ENCODE measurements around the gene BCL6.

Gene BCL6

DNA sequence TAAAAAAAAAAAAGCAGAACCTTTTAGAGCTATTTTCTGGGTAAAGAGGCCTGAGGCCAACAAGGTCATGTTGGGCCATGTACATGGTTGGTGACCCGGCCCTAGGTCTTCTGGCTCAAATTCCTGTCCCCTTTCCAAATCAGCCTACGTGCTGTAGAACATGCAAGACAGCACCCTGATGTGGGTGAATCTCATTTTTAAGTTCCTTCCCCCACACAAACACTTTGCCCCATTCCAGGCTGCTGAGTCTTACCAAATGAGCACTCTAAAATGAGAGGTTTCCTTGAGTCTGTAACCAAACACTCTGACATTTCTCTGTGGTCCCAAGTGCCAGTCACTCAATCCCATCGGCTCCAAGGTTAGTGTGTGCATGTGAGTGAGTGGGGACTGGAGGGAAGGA lies 9.4 kb downstream of the BCL6 start:
- H3K4me3 ChIP-seq (replicated peaks; ENCODE audit: low read depth, low read length), result no peak overlapping the region
- no peak for DNase-seq (ENCODE audit: extremely low read depth, low read depth)
- TF ChIP-seq, protein P1, sequence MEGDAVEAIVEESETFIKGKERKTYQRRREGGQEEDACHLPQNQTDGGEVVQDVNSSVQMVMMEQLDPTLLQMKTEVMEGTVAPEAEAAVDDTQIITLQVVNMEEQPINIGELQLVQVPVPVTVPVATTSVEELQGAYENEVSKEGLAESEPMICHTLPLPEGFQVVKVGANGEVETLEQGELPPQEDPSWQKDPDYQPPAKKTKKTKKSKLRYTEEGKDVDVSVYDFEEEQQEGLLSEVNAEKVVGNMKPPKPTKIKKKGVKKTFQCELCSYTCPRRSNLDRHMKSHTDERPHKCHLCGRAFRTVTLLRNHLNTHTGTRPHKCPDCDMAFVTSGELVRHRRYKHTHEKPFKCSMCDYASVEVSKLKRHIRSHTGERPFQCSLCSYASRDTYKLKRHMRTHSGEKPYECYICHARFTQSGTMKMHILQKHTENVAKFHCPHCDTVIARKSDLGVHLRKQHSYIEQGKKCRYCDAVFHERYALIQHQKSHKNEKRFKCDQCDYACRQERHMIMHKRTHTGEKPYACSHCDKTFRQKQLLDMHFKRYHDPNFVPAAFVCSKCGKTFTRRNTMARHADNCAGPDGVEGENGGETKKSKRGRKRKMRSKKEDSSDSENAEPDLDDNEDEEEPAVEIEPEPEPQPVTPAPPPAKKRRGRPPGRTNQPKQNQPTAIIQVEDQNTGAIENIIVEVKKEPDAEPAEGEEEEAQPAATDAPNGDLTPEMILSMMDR (IDR thresholded peaks at IDR 0.05; ENCODE audit: low read depth, low read length, missing control alignments), result no peak

DNA sequence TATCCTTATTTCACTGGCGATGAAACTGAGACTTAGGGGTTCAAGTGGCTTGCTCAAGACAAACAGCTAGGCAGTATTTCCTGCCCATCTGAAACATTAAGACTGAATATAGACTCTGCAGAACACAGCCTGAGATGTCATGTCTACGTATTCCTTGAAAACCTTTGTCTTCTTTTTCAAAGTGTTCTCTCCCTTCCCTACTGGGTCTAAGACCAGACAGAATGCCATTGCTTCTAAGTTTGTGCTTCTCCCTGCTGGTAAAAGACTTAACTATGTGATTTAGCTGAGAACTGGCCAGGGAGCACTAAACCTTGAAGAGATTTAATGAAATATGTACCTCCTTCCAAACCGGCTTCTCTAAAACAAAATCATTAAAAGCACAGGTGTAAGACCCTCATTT lies 9.9 kb downstream of the BCL6 start:
- no peak overlapping the region for H3K4me3 ChIP-seq (replicated peaks; ENCODE audit: low read depth, low read length)
- TF ChIP-seq, protein P1 (IDR thresholded peaks at IDR 0.05; ENCODE audit: low read depth, low read length, missing control alignments), result no peak
- DNase-seq (ENCODE audit: extremely low read depth, low read depth), result no peak

DNA sequence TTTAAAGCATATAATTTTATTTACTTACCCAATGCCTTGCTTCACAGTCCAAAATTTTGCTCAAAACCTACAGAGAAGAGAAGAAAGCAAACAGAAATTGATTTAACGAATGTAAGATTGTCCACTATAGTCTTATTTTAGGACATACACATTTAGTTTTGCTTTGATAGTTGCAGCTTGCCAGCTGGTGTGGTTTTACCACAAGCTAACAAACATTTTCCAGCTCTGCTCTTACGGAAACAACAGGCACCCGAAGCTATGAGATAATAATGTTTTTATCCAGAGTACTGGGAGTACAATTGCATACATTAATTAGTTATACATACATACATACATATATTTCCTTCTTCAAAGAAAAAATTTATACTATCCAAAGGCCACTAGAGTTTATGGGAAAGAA lies 10.4 kb downstream of the BCL6 start:
- TF ChIP-seq, protein P1 (IDR thresholded peaks at IDR 0.05; ENCODE audit: low read depth, low read length, missing control alignments), result no peak
- DNase-seq (ENCODE audit: extremely low read depth, low read depth), result no peak
- no peak overlapping the region for H3K4me3 ChIP-seq (replicated peaks; ENCODE audit: low read depth, low read length)

DNA sequence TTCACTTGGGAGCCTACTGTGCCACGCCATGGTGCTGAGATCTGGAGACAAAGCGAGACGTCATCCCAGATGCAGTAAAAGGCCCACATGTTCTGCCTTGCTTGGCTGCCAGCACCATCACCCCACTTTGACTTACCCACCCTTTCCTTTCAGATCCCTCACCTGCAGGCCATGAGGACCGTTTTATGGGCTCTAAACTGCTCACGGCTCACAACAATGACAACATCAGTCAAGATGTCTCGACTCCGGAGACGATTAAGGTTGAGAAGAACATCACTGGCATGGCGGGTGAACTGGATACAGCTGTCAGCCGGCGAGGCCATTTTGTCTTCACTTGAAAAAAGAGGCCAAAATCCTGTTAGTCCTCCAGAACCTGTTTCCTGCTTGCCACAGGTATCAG lies 11.9 kb downstream of the BCL6 start:
- no peak for DNase-seq (ENCODE audit: extremely low read depth, low read depth)
- no peak overlapping the region for H3K4me3 ChIP-seq (replicated peaks; ENCODE audit: low read depth, low read length)
- TF ChIP-seq, protein P1 (IDR thresholded peaks at IDR 0.05; ENCODE audit: low read depth, low read length, missing control alignments), result no peak

DNA sequence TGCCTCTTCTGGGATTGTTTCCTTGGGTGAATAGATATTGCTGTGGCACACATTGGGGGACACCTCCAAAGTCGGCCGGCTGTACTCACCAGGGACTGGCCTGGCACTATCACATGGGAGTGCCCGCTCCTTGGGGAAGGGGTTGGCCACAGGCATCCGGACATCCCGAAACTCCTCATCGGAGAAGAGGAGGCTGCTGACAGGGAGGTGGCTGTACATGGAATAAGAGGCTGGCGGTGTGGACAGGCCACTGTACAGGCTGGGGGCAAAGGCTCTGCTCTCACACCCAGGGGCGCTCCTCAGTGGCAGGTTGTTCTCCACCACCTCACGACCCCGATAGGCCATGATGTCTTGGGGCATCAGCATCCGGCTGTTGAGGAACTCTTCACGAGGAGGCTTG lies 15.7 kb downstream of the BCL6 start:
- DNase-seq (ENCODE audit: extremely low read depth, low read depth), result no peak
- H3K4me3 ChIP-seq (replicated peaks; ENCODE audit: low read depth, low read length), result no peak overlapping the region
- TF ChIP-seq, protein P1 (IDR thresholded peaks at IDR 0.05; ENCODE audit: low read depth, low read length, missing control alignments), result no peak

DNA sequence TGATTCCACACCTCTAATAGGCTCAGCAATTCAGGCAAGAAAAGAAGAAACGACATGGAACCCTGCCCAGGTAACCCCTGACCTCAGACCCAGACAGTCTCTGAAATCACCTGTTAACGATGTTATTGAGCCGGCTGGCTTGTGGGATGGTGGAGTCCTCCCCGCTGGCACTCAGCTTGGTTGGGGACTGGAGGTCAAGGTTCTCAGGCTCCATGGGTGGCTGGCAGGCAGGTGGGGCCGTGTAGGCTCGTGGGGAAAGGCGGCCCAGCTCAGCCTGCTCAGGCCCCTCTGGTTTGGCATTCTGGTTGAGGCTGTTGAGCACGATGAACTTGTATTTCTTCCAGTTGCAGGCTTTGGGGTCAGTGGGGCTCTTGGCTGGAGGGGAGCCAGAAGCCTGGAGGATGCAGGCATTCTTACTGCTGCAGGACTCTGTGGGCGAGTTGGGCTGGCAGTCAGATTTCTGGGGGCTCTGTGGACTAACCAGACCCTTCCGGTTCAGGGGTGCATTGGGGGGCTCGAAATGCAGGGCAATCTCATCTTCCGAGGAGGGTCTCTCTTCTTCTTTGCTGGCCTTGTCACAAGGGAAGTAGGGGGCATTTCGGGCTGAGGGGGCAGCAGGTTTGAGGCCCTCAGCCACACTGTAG lies 16.2 kb downstream of the BCL6 start:
- TF ChIP-seq, protein P1 (IDR thresholded peaks at IDR 0.05; ENCODE audit: low read depth, low read length, missing control alignments), result no peak
- DNase-seq (ENCODE audit: extremely low read depth, low read depth), result no peak

DNA sequence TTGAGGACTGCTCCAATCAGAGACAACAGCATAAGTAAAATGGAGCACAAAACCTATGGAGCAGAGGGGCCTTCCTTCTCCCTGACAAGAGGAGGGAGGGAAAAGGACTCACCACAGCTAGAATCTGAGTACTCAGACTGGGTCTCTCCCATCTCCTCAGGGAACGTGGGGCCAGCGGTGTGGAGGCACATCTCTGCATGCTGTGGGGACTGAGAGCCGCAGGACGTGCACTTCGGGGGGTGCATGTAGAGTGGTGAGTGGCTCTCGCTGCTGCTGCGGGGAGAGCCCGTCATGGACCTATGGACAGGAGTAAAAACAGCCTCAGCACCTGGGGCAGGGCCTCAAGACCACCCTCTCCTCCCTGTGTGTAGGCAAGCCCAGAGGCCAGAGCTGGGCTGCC lies 17.0 kb downstream of the BCL6 start:
- TF ChIP-seq, protein P1 (IDR thresholded peaks at IDR 0.05; ENCODE audit: low read depth, low read length, missing control alignments), result no peak
- DNase-seq (ENCODE audit: extremely low read depth, low read depth), result no peak
- no peak overlapping the region for H3K4me3 ChIP-seq (replicated peaks; ENCODE audit: low read depth, low read length)

More for the DNA sequence above, 16.2 kb downstream of the BCL6 start:
- no peak overlapping the region for H3K4me3 ChIP-seq (replicated peaks; ENCODE audit: low read depth, low read length)
